GM13977 (cell line): ENCODE data around the gene SLC35D1.
"Not testable (repeated sequence)": the region's sequence is repeated elsewhere in the genome, so short reads cannot be mapped to it uniquely, and the experiment has no call there.

Experiments used
- DNase-seq: peaks from one replicate; pipeline ENCODE4 v3.0.0; 2012; ENCODE audit warnings: low spot score
- in situ Hi-C: fragments of 300-500 bp; cut with MboI; formaldehyde crosslinking; loops from one replicate; pipeline ENCODE4 v1.12.0; 2022; ENCODE audit warnings: low sequenced_read_pairs, low pct_unique_long_range_greater_than_20kb, mixed read lengths, inconsistent platforms; ENCODE audit not compliant: unreplicated experiment
- TF ChIP-seq, protein P1 (sequence below): IDR thresholded peaks from 2 replicates; pipeline ENCODE4 v1.5.1; 2012; ENCODE audit warnings: mild to moderate bottlenecking, control low read depth; ENCODE audit not compliant: insufficient read depth; ENCODE audit errors: extremely low read depth, missing control alignments

The SLC35D1 gene

DNA sequence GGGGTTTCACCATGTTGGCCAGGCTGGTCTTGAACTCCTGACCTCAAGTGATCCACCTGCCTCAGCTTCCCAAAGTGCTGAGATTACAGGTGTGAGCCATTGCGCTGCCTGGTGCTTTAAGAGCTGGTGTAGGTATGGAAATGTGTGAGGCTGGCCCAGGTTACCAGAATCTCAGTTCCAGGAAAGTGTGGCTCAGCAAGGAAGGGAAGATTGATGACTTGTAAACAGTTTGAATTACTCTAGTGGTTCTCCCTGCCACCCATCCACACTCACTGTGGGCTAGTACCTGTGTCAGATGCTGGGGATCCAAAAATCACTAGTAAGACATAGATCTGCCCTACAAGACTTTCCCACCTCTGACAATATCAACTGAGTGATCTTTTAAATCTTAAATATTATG is 34.5 kb upstream of the SLC35D1 start:
- no peak for DNase-seq
- in situ Hi-C loops = no loop called here
- TF ChIP-seq, protein P1, sequence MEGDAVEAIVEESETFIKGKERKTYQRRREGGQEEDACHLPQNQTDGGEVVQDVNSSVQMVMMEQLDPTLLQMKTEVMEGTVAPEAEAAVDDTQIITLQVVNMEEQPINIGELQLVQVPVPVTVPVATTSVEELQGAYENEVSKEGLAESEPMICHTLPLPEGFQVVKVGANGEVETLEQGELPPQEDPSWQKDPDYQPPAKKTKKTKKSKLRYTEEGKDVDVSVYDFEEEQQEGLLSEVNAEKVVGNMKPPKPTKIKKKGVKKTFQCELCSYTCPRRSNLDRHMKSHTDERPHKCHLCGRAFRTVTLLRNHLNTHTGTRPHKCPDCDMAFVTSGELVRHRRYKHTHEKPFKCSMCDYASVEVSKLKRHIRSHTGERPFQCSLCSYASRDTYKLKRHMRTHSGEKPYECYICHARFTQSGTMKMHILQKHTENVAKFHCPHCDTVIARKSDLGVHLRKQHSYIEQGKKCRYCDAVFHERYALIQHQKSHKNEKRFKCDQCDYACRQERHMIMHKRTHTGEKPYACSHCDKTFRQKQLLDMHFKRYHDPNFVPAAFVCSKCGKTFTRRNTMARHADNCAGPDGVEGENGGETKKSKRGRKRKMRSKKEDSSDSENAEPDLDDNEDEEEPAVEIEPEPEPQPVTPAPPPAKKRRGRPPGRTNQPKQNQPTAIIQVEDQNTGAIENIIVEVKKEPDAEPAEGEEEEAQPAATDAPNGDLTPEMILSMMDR = no peak

DNA sequence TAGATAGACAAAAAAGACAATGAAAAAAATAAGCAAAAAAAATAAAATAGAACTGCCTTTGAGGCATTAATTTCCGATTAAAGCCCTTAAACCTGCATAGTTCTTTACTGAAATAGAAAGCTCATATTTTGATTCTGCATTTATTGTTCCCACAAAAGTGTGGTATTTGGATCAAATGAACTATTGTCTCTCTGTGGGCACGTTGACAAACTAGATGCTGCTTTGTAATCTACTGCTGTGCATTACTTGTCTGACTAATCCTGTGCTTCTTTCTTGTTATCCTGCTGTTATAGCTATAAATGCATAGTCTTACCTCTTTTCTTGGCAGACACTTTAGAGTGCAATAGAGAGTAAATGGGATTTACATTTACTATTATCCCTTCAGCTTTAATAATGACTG is 31.4 kb upstream of the SLC35D1 start:
- in situ Hi-C loops = no loop called here
- TF ChIP-seq, protein P1 = no peak
- no peak for DNase-seq

GRCh38 chr1:67084765-67085318 is 30.9 kb upstream of the SLC35D1 start:
- in situ Hi-C loops = no loop called here
- DNase-seq = no peak
- TF ChIP-seq, protein P1 = no peak

- no peak for DNase-seq
- TF ChIP-seq, protein P1 = no peak
- in situ Hi-C loops = no loop called here
These were observed 24.3 kb upstream of the SLC35D1 start for GRCh38 chr1:67078291-67078690.

DNA sequence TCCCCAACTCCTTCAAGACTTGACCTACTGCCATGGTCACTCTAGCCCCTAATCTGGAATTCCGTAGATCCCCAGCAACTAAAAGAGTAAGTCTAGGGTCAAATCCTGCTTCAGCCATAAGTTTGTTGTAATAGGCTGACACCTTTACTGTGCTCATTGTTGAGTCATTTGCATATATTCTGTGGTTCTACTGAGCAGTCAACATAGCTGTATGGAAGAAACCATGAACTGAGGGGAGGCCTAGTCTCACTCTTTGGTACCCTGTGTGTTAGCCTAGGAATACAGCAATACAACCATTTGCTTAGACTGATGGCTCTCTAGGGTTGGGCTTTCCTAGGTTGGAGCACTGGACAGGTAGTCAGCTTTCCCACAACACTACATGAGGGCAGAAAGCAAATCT is 23.6 kb upstream of the SLC35D1 start:
- no peak for DNase-seq
- TF ChIP-seq, protein P1 = no peak
- in situ Hi-C loops = no loop called here

DNA sequence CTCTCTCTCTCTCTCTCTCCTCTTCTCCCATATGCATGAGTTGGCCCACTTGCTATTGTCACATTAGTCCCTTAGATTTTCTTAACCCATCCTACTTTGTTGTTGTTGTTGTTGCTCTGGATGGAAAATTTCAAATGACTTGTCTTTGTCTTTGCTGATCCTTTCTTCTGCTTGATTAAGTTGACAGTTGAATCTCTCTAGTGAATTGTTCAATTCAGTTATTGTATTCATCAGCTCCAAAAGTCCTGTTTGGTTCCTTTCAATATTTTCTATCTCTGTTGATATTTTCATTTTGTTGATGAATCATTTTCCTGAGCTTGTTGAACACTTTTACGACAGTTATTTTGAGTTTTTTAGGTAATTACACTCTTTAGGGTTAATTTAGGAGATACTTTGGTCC is 18.8 kb upstream of the SLC35D1 start:
- in situ Hi-C loops = no loop called here
- TF ChIP-seq, protein P1 = no peak
- no peak for DNase-seq

DNA sequence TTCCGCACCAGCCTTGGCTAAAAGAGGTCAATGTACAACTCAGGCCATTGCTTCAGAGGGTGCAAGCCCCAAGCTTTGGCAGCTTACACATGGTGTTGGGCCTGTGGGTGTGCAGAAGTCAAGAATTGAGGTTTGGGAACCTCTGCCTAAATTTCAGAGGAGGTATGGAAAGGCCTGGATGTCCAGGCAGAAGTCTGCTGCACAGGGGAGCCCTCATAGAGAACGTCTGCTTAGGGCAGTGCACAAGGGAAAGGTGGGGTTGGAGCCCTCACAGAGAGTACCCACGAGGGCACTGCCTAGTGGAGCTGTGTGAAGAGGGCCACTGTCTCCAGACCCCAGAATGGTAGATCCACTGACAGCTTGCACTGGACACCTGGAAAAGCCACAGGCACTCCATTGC is 13.7 kb upstream of the SLC35D1 start:
- in situ Hi-C loops, DNase-seq: not testable (repeated sequence)
